Purkinje cell (primary cell): ENCODE measurements around the gene TTLL1. TPM values are rescaled to one million over a fixed set of nuclear protein-coding genes. Genes with fewer than 3 reads are reported as not detected.

Source experiments
- polyA plus RNA-seq: library from polyadenylated mRNA; unstranded; fragments of >200 nt; fragmentation: Nextera tagmentation; gene quantifications from 2 replicates; pipeline ENCODE4 v1.2.1, GENCODE V29; 2014

Gene TTLL1
- 2.3 and 3.8 TPM in 2 replicates for polyA plus RNA-seq

DNA sequence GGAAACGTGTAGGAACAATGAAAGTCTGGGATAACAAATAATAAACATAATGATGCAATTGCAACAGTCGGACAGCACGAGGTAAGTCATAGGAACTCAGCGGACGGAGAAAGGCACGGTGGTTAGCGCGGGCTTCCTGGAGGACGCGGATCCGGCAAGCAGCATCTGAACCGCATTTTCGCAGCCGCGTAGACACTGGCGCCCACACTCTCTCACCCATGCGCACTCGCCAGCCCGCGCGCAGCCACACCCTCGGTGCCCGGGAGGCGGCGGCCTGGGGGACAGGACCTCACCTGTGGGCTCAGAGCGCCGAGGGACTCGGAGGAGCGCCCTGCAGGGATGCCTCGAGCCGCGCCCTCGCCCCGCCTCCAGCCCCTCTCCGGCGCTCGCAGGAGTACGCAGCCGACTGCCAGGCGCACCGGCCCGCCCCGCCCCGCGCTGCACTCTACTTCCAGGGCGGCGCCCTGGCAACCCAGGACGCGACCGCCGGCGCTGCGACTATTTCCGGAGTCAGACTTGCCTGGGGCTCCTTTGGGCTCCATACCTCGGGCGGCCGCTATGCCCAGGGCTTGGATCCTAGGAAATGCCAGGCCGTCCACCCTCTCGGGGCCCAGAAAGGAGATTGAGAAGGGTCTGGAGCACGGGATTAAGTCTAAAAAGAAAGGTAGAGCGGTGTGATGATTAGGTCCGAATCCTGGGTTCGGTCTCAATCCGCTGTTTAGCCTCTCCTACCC is at the start of gene TTLL1:
TTLL1 (minus strand) TSS at position 408 of the 734 bp plus-strand sequence. CDS start 13,805 bp downstream, outside the sequence.

DNA sequence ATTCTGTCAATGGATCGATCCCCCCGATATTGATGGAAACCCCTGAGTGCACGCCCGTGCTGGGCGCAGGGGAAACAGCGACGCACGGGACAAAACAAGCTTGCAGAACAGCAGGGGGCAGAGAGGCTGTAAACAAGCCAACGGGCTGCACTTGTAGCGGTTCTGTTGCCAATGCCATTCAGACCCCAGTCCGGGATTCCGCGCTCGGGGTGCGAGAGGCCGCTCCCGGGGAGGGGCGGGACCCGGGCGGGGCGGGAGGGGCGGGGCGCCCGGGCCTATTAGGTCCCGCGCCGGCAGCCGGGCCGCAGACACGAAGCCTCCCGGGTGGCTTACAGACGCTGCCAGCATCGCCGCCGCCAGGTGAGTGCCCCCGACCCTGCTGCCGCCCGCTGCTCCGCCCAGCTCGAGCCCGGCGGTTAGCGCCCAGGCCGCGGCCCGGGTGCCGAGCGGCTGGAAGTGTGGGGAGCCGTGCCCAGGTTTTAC is 21.3 kb upstream of the TTLL1 start, which contains the start of gene BIK:
BIK (plus strand) TSS at position 307 of the 483 bp plus-strand sequence. CDS start 13,273 bp downstream, outside the sequence.

DNA sequence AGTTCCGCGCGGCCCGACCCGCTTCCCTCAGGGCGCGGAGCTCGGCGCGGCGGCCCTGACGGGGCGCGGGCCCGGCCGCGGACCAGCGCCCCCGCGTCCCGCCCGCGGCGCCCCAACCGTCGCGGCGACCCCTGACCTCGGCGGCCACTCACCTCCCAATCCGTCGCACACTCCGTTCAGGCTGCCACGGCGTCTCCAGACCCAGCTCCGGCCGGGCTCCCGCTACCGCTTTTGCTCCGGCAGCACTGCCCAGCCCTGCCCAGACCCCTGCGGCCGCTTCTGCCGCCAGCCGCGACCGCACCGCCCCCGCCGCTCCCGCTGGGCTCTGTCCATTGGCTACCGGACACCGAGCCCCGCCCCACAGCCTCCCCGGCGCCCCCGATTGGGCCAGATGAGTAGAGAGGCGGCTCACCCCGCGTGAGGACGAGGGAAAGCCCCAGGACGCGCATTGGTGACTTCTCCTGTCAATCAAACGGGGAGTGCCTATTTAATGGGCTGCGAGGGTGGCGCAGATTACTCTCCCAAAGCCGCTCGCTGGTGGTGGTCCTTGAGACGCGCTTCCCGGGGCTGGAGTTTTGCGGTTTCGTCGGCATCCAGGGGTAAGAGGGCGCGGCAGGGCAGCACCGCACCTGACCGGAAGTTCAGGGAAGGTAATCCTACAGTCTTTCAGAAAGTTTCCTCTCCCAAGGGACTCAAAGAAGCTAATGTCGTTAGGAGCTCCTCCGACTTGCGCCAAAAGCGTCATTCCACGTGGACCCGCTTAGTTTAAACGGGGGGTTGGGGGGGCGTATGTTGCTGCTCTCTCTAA is 74.1 kb downstream of the TTLL1 start, which contains the start of gene PACSIN2:
PACSIN2 (minus strand) TSS at position 281 of the 808 bp plus-strand sequence. CDS start 103,069 bp downstream, outside the sequence.

Other genes with a start within 250 kb of the TTLL1 start
- gene ARFGAP3, start 232.1 kb downstream of the TTLL1 start, polyA plus RNA-seq, result 36.6 and 48.8 TPM in 2 replicates
- gene PACSIN2, start 74.2 kb downstream of the TTLL1 start, polyA plus RNA-seq, result 22.6 and 33.4 TPM in 2 replicates
- not detected in 2 replicates for gene BIK, start 21.4 kb upstream of the TTLL1 start, polyA plus RNA-seq
- gene MCAT, start 54.0 kb upstream of the TTLL1 start, polyA plus RNA-seq, result 11.2 and 16.9 TPM in 2 replicates
- gene TSPO, start 62.2 kb upstream of the TTLL1 start, polyA plus RNA-seq, result 0.97 and 2.9 TPM in 2 replicates
- 0.76 and 1.3 TPM in 2 replicates for gene TTLL12, start 97.7 kb upstream of the TTLL1 start, polyA plus RNA-seq